GM18951 (cell line): ENCODE measurements around the gene ZNF613.
A peak's percentile ranks its signal among the peaks of the same experiment; 100 is the strongest.
"Not testable (repeated sequence)": the region's sequence is repeated elsewhere in the genome, so short reads cannot be mapped to it uniquely, and the experiment has no call there.

Experiments
- POLR2A ChIP-seq: IDR thresholded peaks from 4 replicates; pipeline ENCODE4 v1.6.1; 2011; ENCODE audit warnings: mild to moderate bottlenecking; ENCODE audit not compliant: insufficient read length, insufficient read depth; ENCODE audit errors: extremely low read depth
- in situ Hi-C: fragments of 300-500 bp; cut with MboI; formaldehyde crosslinking; loops from one replicate; pipeline ENCODE4 v1.12.0; 2022; ENCODE audit warnings: low sequenced_read_pairs, mixed read lengths, inconsistent platforms; ENCODE audit not compliant: unreplicated experiment

Gene ZNF613

DNA sequence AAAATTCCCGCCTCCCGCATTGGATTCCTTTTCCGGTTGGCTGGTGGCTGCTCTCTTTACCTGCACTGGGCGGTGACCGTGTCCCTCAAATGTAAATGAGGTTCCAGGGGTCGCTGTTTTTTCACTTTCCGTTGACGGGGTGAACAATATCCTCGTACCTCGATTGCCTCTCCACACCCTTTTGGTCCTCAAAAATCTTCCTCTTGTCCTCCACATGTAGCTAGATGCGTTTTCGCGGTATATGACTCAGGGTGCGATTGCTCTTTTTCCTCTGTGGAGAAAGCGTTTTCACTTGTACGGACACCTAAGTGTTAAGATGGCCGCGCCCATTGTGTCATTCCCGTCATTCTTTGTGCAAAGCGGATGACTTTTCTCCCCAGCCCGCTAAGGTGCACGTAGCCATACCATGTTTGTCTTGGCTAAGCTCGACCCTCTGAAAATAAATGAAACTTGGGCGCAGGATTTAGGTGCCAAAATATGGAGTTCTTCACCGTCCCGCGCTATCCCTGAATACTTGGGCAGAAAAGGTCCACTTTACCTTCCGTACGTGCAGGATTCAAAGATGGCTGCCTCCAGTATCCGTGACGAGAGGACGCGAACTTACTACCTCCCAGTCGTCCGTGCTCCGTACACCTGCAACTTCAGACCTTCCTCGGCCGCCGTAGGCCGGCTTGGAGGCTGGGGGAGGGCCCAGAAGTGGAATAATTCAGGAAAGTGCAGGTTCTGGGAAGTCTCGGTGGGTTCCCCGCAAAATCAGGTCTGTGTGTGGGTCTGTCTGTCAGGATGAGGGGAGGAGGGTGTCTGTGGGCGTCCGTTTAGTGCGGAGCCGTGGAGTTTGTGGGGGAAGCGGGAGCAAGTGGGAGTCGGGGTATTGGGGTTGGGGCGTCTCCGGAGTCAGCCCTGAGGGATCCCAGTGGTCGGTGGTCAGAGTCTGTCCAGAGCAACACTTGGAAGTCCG lies at the start of gene ZNF613:
Gene ZNF613, plus strand, starts transcription at position 689 of the 958 bp plus-strand sequence. CDS start 8,749 bp downstream, outside the sequence.
- in situ Hi-C loops, result no loop called here
- peak; percentile 59 for TF ChIP-seq POLR2A

DNA sequence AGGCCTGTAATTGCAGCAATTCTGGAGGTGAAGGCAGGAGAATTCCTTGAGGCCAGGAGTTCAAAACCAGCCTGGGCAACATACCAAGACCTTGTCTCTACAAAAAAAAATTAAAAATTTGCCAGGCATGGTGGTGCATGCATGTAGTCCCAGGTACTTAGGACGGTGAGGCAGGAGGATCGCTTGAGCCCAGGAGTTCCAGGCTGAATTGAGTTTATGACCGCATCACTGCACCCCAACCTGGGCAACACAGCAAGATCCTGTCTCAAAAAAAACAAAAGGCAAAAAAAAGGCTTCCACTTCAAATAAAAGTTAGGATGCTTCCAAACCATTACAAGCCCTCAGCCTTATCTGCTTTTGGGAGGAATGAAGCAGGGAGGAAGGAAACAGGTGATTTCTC lies 44.8 kb upstream of the ZNF613 start:
- no peak for TF ChIP-seq POLR2A
- in situ Hi-C loops, result no loop called here

DNA sequence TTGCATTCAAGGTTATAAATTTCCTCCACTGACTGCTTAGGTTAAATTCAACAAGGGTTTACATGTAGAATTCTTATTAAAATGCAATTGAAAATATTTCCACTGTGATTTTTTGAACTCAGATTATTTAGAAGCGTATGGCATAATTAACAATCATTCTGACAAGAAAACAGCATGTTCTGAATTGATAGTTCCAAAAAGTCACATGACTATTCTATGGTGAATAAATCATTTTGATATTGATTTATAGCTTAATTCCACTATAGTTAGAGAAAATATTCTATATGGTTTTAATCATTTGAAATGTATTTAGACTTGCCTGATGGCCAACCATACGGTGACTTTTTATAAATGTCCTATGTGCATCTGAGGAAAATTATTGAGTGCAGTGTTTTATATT lies 42.6 kb upstream of the ZNF613 start:
- in situ Hi-C loops, result no loop called here
- no peak for TF ChIP-seq POLR2A

DNA sequence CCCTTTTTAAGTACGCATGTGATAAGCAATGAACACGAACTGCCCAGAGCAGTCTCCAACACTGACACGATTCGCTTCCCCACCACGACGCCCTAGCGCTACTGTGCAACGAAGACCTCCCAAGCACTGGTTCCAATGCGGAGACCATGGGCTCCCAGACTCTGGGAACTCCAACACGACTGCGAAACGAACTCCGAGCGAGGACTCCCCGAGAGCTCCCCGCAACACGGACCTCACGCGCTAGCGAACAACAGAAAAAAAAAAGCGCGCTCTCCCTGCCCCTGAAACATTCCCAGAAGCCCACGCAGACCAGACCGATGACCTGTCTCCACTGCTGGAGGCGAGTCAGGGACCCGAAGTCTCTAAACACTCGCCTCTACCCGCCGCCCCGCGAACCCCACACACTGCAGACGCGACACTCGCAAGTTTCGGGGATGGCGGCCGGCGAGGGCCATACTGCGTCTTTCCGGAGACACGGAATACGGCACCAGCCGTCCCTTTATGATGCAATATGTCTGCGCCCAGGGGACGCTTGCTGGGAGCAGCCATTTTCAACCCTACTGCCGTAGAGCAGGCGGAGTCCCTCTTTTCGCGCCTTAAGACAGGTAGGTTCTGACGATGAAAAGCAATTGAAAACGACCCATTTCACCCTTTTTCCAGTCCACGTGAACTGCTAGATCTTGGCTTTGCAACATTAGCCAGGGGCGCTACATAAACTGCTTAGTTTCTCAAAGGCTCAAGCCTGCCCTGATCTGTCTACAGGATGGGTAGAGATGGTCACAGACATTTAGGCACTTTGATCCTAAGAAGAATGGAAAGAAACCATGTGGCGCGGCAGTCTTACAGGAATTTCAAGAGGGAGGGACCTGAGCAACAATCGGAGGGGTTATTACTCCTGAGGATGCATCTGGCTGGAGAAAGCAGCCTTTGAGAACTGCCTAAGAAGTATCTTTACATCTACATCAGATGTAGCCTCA lies 39.5 kb upstream of the ZNF613 start, which contains the start of gene ZNF577:
Gene ZNF577, minus strand, starts transcription at position 430 of the 977 bp plus-strand sequence. CDS start 7,569 bp downstream, outside the sequence.
- in situ Hi-C loops, result no loop called here
- no peak for TF ChIP-seq POLR2A

DNA sequence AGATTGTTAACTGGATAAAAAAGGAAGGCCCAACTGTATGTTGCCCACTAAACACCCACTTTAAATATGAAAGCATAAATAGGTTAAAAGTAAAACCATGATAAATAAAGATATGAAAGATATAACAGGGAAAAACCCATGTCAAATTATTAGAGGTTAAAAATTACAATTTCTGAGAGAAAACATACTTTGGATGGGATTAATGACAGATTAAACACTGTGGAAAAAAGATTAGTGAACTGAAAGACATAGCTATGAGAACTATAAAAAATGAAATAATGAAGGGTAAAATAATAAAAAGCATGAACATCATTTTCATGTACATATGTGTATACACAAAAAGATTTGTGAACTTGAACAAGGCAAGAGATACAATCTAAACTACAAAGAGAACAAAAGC lies 37.3 kb upstream of the ZNF613 start:
- in situ Hi-C loops, result no loop called here
- TF ChIP-seq POLR2A, result no peak

DNA sequence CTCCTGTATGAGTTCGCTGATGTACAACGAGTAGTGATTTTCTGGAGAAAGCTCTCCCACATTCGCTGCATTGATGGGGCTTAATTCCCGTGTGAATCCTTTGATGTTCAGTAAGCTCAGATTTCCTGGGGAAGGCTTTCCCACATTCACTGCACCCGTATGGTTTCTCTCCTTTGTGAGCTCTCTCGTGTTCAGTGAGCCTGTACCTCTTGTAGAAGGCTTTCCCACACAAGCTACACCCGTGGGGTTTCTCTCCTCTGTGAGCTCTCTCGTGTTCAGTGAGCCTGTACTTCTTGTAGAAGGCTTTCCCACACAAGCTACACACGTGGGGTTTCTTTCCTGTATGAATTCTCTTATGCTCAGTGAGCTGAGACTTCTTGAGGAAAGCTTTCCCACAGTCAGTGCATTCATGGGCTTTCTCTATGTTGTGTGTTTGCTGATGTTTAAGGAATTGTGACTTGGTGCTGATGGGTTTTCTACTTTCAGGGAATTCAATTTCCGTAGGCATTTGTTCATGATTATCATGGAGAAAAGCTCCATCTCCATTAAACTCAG lies 36.0 kb upstream of the ZNF613 start:
- TF ChIP-seq POLR2A, result no peak
- in situ Hi-C loops, result no loop called here

DNA sequence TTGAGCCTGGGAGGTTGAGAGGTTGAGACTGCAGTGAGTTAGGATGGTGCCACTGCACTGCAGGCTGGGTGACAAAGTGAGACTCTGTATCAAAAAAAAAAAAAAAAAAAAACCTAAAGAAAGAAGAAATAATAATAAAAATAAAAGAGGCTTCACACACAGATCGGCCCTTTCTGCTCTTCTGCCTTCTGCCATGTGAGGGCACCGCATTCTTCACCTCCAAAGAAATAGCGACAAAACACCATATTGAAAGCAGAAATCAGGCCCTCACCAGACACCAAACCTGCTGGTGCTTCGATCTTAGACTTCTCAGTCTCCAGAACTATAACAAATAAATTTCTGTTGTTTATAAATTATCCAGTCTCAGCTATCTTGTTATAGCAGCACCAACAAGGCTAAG lies 25.4 kb upstream of the ZNF613 start:
- no peak for TF ChIP-seq POLR2A
- in situ Hi-C loops, result no loop called here

DNA sequence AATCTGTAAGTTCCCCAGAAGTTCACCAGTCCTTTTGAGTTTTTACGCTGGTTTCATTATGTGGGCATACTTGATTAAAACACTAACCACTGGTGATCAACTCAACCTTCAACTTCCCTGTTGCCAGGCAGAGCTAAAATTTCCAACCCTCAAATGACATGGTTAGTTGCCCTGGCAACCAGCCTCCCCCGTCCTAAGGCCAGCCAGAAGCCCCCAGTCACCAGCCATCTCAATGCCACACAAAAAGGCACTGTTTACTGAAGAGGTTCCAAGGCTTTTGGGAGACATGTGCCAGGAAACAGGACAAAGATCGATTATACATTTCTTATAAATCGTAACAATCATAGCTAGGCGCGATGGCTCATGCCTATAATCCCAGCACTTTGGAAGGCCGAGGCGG lies 24.1 kb upstream of the ZNF613 start:
- in situ Hi-C loops, result no loop called here
- TF ChIP-seq POLR2A, result no peak

DNA sequence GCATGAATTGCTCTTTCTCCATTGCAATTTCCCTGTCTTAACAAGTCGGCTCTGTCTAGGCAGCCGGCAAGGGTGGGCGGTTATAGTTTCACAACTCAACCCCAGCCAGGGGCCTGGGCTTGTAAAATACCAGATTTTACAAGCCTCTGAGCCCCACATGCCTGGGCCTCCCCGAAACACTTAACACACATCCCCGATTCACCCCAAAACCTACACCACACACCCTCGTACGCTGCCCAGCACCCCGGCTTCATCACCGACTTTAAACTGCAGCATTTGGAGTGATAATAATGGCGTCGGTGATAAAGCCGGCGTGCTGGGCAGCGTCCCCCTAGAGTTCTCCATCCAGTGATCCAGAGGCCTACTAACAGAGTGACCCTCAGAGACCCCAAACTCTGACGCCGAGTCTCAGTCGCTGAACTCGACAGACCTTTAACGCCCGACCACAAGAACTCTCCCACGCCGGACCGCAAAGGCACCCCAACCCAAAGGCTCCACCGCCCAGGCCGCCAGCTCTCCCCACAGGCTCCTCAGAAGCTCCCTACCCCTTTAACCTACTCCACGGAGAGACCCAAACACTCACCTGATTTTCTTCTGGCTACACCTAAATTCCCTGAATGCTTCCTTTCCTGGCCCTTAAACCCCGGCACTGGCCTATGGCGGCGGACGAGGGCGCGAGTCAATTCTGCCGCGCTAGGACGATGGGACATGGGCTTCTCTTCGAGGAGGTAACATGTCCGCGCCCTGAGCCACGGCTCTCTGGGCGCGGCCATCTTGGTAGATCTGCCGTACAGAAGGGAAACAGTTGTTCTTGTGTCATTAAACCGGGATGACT lies 22.7 kb upstream of the ZNF613 start, which contains the start of gene ZNF649:
Gene ZNF649, minus strand, starts transcription at position 687 of the 835 bp plus-strand sequence. CDS start 4,910 bp downstream, outside the sequence.
- in situ Hi-C loops, result no loop called here
- peak; percentile 56 for TF ChIP-seq POLR2A

DNA sequence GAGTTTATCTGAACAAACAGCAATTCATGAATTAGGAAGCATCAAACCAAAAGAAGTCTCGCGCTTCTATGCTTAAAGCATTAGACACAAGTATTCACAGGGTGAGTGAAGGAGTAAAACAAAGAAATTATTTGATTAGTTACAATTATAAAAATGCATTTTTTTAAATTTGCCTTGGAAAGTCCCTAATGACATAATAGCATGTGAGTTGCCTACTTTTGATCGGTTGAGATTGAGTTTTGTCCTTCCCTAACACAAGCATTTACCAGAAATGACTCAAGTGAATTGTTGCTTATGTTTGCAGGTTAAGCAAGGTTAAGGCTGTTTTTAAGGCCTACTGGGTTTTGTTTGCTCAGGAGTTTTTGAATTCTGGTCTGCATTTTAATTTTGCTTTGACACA lies 22.1 kb upstream of the ZNF613 start:
- TF ChIP-seq POLR2A, result no peak
- in situ Hi-C loops, result no loop called here

DNA sequence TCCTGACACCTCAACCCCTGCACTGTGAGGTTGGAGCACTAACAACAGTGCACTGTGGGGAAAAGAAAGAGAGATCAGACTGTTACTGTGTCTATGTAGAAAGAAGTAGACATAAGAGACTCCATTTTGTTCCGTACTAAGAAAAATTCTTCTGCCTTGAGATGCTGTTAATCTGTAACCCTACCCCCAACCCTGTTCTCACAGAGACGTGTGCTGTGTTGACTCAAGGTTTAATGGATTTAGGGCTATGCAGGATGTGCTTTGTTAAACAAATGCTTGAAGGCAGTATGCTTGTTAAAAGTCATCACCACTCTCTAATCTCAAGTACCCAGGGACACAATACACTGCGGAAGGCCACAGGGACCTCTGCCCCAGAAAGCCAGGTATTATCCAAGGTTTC lies 21.6 kb upstream of the ZNF613 start:
- in situ Hi-C loops, result not testable (repeated sequence)

DNA sequence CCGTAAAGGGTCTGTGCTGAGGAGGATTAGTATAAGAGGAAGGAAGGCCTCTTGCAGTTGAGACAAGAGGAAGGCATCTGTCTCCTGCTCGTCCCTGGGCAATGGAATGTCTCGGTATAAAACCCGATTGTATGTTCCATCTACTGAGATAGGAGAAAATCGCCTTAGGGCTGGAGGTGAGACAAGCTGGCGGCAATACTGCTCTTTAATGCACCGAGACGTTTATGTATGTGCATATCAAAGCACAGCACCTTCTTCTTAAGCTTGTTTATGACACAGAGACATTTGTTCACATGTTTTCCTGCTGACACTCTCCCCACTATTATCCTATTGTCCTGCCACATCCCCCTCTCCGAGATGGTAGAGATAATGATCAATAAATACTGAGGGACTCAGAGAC lies 21.2 kb upstream of the ZNF613 start:
- in situ Hi-C loops, result not testable (repeated sequence)

DNA sequence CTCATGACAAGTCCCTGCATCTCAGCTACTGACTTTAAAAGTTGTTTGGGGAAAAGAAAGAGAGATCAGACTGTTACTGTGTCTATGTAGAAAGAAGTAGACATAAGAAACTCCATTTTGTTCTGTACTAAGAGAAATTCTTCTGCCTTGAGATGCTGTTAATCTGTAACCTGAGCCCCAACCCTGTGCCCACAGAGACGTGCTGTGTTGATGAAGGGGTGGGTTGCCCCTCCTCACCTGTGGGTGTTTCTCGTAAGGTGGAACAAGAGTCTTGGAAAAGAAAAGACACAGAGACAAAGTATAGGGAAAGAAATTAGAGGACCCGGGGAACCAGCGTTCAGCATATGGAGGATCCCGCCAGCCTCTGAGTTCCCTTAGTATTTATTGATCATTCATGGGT lies 19.3 kb upstream of the ZNF613 start:
- in situ Hi-C loops, result not testable (repeated sequence)
